Fibroblast of lung (primary cell): ENCODE data around the gene ZER1. TPM values are rescaled to one million over a fixed set of nuclear protein-coding genes. Genes with fewer than 3 reads are reported as not detected.

Experiments used
- polyA plus RNA-seq, 2 donors: library from polyadenylated mRNA; depleted of rRNA in 1 of 2; stranded (reverse) in 1 of 2; unstranded in 1 of 2; fragments of >200 nt; gene quantifications; 2 replicates each; pipeline ENCODE4 v1.2.1, GENCODE V29; 2011 to 2012; ENCODE audit warnings: missing spikeins in 1 of 2
- total RNA-seq: library from RNA; depleted of rRNA; stranded (reverse); fragments of >200 nt; gene quantifications from 2 replicates; pipeline ENCODE4 v1.2.1, GENCODE V29; 2014

ZER1 gene
- total and polyA plus RNA-seq, 2 donors (not counting 1 experiment from before 2014, with no cell fraction given): 21.5 to 26.3 TPM

Other genes with a start within 250 kb of the ZER1 start
- gene SPTAN1, start 219.3 kb downstream of the ZER1 start, total RNA-seq: 229 and 518 TPM in 2 replicates
- 189 and 207 TPM in 2 replicates for gene SPTAN1, start 219.3 kb downstream of the ZER1 start, polyA plus RNA-seq
- 35.7 and 41.5 TPM in 2 replicates for gene DYNC2I2, start 115.1 kb downstream of the ZER1 start, total RNA-seq
- gene DYNC2I2, start 115.1 kb downstream of the ZER1 start, polyA plus RNA-seq: 13.2 and 26.1 TPM in 2 replicates
- gene SET, start 82.7 kb downstream of the ZER1 start, total RNA-seq: 456 and 503 TPM in 2 replicates
- gene SET, start 82.7 kb downstream of the ZER1 start, polyA plus RNA-seq: 256 and 288 TPM in 2 replicates
- gene PKN3, start 69.4 kb downstream of the ZER1 start, total RNA-seq: 1.3 and 1.7 TPM in 2 replicates
- gene PKN3, start 69.4 kb downstream of the ZER1 start, polyA plus RNA-seq: 1.8 and 4.6 TPM in 2 replicates
- 19.8 and 39.0 TPM in 2 replicates for gene ZDHHC12, start 47.8 kb downstream of the ZER1 start, total RNA-seq
- gene ZDHHC12, start 47.8 kb downstream of the ZER1 start, polyA plus RNA-seq: 19.1 and 27.3 TPM in 2 replicates
- 7.4 and 9.2 TPM in 2 replicates for gene TBC1D13, start 15.3 kb upstream of the ZER1 start, total RNA-seq
- 20.6 and 24.9 TPM in 2 replicates for gene TBC1D13, start 15.3 kb upstream of the ZER1 start, polyA plus RNA-seq
- gene ENDOG, start 46.6 kb upstream of the ZER1 start, total RNA-seq: 15.5 and 22.9 TPM in 2 replicates
- gene ENDOG, start 46.6 kb upstream of the ZER1 start, polyA plus RNA-seq: 5.2 and 9.6 TPM in 2 replicates
- gene SPOUT1, start 57.9 kb upstream of the ZER1 start, total RNA-seq: 7.4 and 8.7 TPM in 2 replicates
- 9.0 and 18.1 TPM in 2 replicates for gene SPOUT1, start 57.9 kb upstream of the ZER1 start, polyA plus RNA-seq
- 7.4 and 12.4 TPM in 2 replicates for gene KYAT1, start 110.0 kb upstream of the ZER1 start, total RNA-seq
- 4.7 and 6.2 TPM in 2 replicates for gene KYAT1, start 110.0 kb upstream of the ZER1 start, polyA plus RNA-seq
- 26.1 and 28.5 TPM in 2 replicates for gene LRRC8A, start 110.2 kb upstream of the ZER1 start, total RNA-seq
- gene LRRC8A, start 110.2 kb upstream of the ZER1 start, polyA plus RNA-seq: 35.4 and 45.0 TPM in 2 replicates
- 12.3 and 20.0 TPM in 2 replicates for gene PHYHD1, start 149.1 kb upstream of the ZER1 start, total RNA-seq
- gene PHYHD1, start 149.1 kb upstream of the ZER1 start, polyA plus RNA-seq: 9.8 and 17.7 TPM in 2 replicates
- gene DOLK, start 175.7 kb upstream of the ZER1 start, total RNA-seq: 24.9 and 29.9 TPM in 2 replicates
- 31.4 and 37.5 TPM in 2 replicates for gene DOLK, start 175.7 kb upstream of the ZER1 start, polyA plus RNA-seq
- gene NUP188, start 175.8 kb upstream of the ZER1 start, total RNA-seq: 28.5 and 31.4 TPM in 2 replicates
- 28.8 and 65.8 TPM in 2 replicates for gene NUP188, start 175.8 kb upstream of the ZER1 start, polyA plus RNA-seq